SK-N-SH (cell line): ENCODE measurements around the gene NRCAM. TPM values are rescaled to one million over a fixed set of nuclear protein-coding genes. Genes with fewer than 3 reads are reported as not detected.

Experiments
- CTCF ChIA-PET: fragments of 300-600, 350-600 bp; formaldehyde crosslinking; extraction: SDS; loops from one replicate; lab custom pipeline; 2021; lab: Yijun Ruan, JAX
- POLR2A ChIA-PET: fragments of 350-600 bp; sonication (Branson Sonifier 250); formaldehyde crosslinking; extraction: SDS; loops from one replicate; lab custom pipeline; 2020; ENCODE audit warnings: antibody characterized with exemption, inconsistent platforms; lab: Yijun Ruan, JAX
- DNase-seq: peaks from one replicate; pipeline ENCODE4 v3.0.0; 2012
- H2AFZ ChIP-seq: fragments of 200-600 bp; sonication (generic); 2 replicates; pipeline ENCODE4 v1.8.1; 2016; ENCODE audit warnings: antibody characterized with exemption, mild to moderate bottlenecking, low read depth
- H3F3A ChIP-seq: fragments of 200-600 bp; sonication (generic); replicated peaks from 2 replicates; pipeline ENCODE3; 2016; ENCODE audit warnings: antibody characterized with exemption, mild to moderate bottlenecking; ENCODE audit not compliant: insufficient read depth
- H3K27ac ChIP-seq, 2 experiments: fragments of 200-500 bp in 1 of 2; fragments of 200-600 bp in 1 of 2; sonication (Bioruptor generic) in 1 of 2; sonication (generic), shearing (Covaris generic) in 1 of 2; 2 replicates each; pipeline versions ENCODE4 v1.5.1 to v1.6.1; 2014 to 2016; ENCODE audit warnings: low read depth in 2 of 2, inconsistent platforms in 1 of 2, low read length in 1 of 2, mild to moderate bottlenecking in 1 of 2, mixed read lengths in 1 of 2
- H3K27me3 ChIP-seq: fragments of 200-600 bp; sonication (generic), shearing (Covaris generic); 2 replicates; pipeline ENCODE4 v1.6.1; 2016; ENCODE audit warnings: mixed run types; ENCODE audit not compliant: insufficient read depth
- H3K36me3 ChIP-seq, 2 experiments: fragments of 200-500 bp in 1 of 2; fragments of 200-600 bp in 1 of 2; sonication (Bioruptor generic) in 1 of 2; sonication (generic) in 1 of 2; replicated peaks in 1 of 2; 2 replicates each; pipeline versions ENCODE3 to v1.5.1; 2014 to 2016; ENCODE audit warnings: low read length in 1 of 2, mild to moderate bottlenecking in 1 of 2; ENCODE audit not compliant: insufficient read depth in 2 of 2, control insufficient read depth in 1 of 2
- H3K4me1 ChIP-seq, 2 experiments: fragments of 200-500 bp in 1 of 2; fragments of 200-600 bp in 1 of 2; sonication (Bioruptor generic) in 1 of 2; sonication (generic), shearing (Covaris generic) in 1 of 2; 2 replicates each; pipeline versions ENCODE4 v1.5.1 to v1.6.1; 2014 to 2016; ENCODE audit warnings: low read depth in 1 of 2, low read length in 1 of 2, mixed run types in 1 of 2; ENCODE audit not compliant: insufficient read depth in 2 of 2, control insufficient read depth in 1 of 2
- H3K4me2 ChIP-seq: fragments of 200-600 bp; sonication (generic), shearing (Covaris generic); 2 replicates; pipeline ENCODE4 v1.6.1; 2017; ENCODE audit warnings: mixed run types
- H3K4me3 ChIP-seq, 2 experiments: fragments of 200-500 bp in 1 of 2; fragments of 200-600 bp in 1 of 2; sonication (Bioruptor generic) in 1 of 2; sonication (generic), shearing (Covaris generic) in 1 of 2; 2 replicates each; pipeline versions ENCODE4 v1.5.1 to v1.8.1; 2014 to 2016; ENCODE audit warnings: low read depth in 2 of 2, inconsistent platforms in 1 of 2, low read length in 1 of 2, mild to moderate bottlenecking in 1 of 2, mixed read lengths in 1 of 2, moderate library complexity in 1 of 2
- H3K79me2 ChIP-seq: fragments of 200-600 bp; sonication (generic); 2 replicates; pipeline ENCODE4 v1.8.1; 2017; ENCODE audit warnings: mild to moderate bottlenecking; ENCODE audit not compliant: insufficient read depth
- H3K9ac ChIP-seq: fragments of 200-600 bp; sonication (generic); 2 replicates; pipeline ENCODE4 v1.6.1; 2017; ENCODE audit warnings: mixed run types
- H3K9me2 ChIP-seq: fragments of 200-600 bp; sonication (generic); 2 replicates; pipeline ENCODE4 v1.6.1; 2017; ENCODE audit warnings: mixed run types
- H3K9me3 ChIP-seq: fragments of 200-600 bp; sonication (generic); 2 replicates; pipeline ENCODE4 v1.6.1; 2017; ENCODE audit warnings: mixed run types, mild to moderate bottlenecking, moderate library complexity
- H4K20me1 ChIP-seq: fragments of 200-600 bp; sonication (generic); 2 replicates; pipeline ENCODE4 v1.6.1; 2017; ENCODE audit warnings: mild to moderate bottlenecking, mixed run types; ENCODE audit not compliant: insufficient read depth
- FOXJ3 ChIP-seq: sonication (generic); formaldehyde crosslinking; IDR thresholded peaks from 2 replicates; pipeline ENCODE4 v1.5.1; 2020; ENCODE audit warnings: mild to moderate bottlenecking, missing genetic modification reagents
- GABPA ChIP-seq: IDR thresholded peaks from 2 replicates; pipeline ENCODE4 v1.4.0; 2012; ENCODE audit warnings: low read depth, mild to moderate bottlenecking
- JUND ChIP-seq: IDR thresholded peaks from 2 replicates; pipeline ENCODE4 v1.4.0; 2012
- MXI1 ChIP-seq: IDR thresholded peaks from 2 replicates; pipeline ENCODE4 v1.6.1; 2012; ENCODE audit warnings: mild to moderate bottlenecking, low read depth, low read length, improper control_type of control experiment
- NRF1 ChIP-seq: IDR thresholded peaks from 2 replicates; pipeline ENCODE4 v1.6.1; 2012; ENCODE audit warnings: low read depth, mild to moderate bottlenecking, low read length
- POLR2AphosphoS5 ChIP-seq: IDR thresholded peaks from 2 replicates; pipeline ENCODE4 v1.6.1; 2012; ENCODE audit warnings: low read depth, low read length
- RAD21 ChIP-seq: IDR thresholded peaks from 2 replicates; pipeline ENCODE4 v1.6.1; 2012; ENCODE audit warnings: mild to moderate bottlenecking, low read length
- RCOR1 ChIP-seq: fragments of 150-350 bp; IDR thresholded peaks from 2 replicates; pipeline ENCODE4 v1.6.1; 2017; ENCODE audit warnings: antibody characterized with exemption, low read length
- RFX5 ChIP-seq: IDR thresholded peaks from 2 replicates; pipeline ENCODE4 v1.6.1; 2012; ENCODE audit warnings: mild to moderate bottlenecking, improper control_type of control experiment, low read length
- RXRA ChIP-seq: IDR thresholded peaks from 2 replicates; pipeline ENCODE4 v1.4.0; 2012; ENCODE audit warnings: low read depth, mild to moderate bottlenecking, borderline replicate concordance
- SIN3A ChIP-seq: IDR thresholded peaks from 2 replicates; pipeline ENCODE4 v1.6.1; 2012; ENCODE audit warnings: low read depth, mild to moderate bottlenecking, low read length, moderate library complexity, borderline replicate concordance
- TAF1 ChIP-seq: IDR thresholded peaks from 2 replicates; pipeline ENCODE4 v1.6.1; 2012; ENCODE audit warnings: low read depth, mild to moderate bottlenecking, low read length, moderate library complexity, borderline replicate concordance
- TCF12 ChIP-seq: IDR thresholded peaks from 2 replicates; pipeline ENCODE4 v1.4.0; 2012
- USF2 ChIP-seq: fragments of 150-350 bp; IDR thresholded peaks from 2 replicates; pipeline ENCODE4 v1.6.1; 2017; ENCODE audit warnings: antibody characterized with exemption, low read length, low read depth, borderline replicate concordance
- YY1 ChIP-seq: IDR thresholded peaks from 2 replicates; pipeline ENCODE4 v1.4.0; 2012; ENCODE audit warnings: low read depth, mild to moderate bottlenecking
- WGBS: methylation state at CpG from one replicate; pipeline ENCODE4 v1.1.6; 2017; ENCODE audit warnings: low lambda C conversion rate; 5-methylcytosine and 5-hydroxymethylcytosine counted together
- polyA plus RNA-seq, 3 experiments: library from polyadenylated mRNA; depleted of rRNA; stranded (reverse); fragments of >200 nt; gene quantifications; 2 replicates each; pipeline ENCODE4 v1.2.3, GENCODE V29; 2012
- TF ChIP-seq, protein P1 (sequence below): IDR thresholded peaks from 2 replicates; pipeline ENCODE4 v1.4.0; 2012; ENCODE audit warnings: low read depth, borderline replicate concordance
- TF ChIP-seq, protein P2 (sequence below): IDR thresholded peaks from 2 replicates; pipeline ENCODE4; 2012
- TF ChIP-seq, protein P3 (sequence below): fragments of 200-600 bp; sonication (generic); IDR thresholded peaks from 2 replicates; pipeline ENCODE4 v1.6.1; 2017; ENCODE audit warnings: antibody characterized with exemption, mild to moderate bottlenecking, moderate library complexity

Gene NRCAM
- polyA plus RNA-seq, 1 of the 3 experiments (the other 2 are of a cell fraction), result 1.1 TPM

DNA sequence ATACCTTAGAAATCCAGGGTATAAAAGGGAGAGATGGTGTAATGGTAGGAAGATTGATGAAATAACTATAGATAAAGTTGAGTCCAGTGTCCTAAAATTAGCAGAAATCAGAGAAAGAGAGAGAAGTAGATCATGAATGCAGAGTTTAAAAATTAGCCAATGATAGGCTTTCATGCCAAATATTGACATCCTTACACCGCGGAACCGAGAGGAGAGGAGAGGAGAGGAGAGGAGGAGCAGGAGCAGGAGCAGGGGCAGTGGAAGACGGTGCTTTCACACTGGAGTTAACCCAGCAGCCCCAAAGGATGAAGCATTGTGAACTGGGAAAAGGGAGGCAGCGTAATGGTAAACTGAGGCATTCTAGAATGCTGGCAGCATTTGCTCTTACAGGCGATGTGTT is 291.9 kb downstream of the NRCAM start:
- Histone ChIP-seq H3K9me3 (no peaks in the 10 kb centered on the region), H3K9ac (no peak overlapping the region), H3K27ac (no peak overlapping the region), H3K9me2 (no peaks in the 10 kb centered on the region), H3F3A (no peaks in the 10 kb centered on the region), H3K79me2 (no peaks in the 10 kb centered on the region)
- CTCF ChIA-PET, result interaction anchor here (1.0 kb wide), 1 partner anchor 288 kb away, joined by 3 read pairs; no protein-coding TSS in a partner anchor
- WGBS, result 71% methylated on average over 6 of the region's 6 CpGs
- TF ChIP-seq SIN3A (no peak), FOXJ3 (no peak), RXRA (no peak), RCOR1 (no peak), RFX5 (no peak), NRF1 (no peak), JUND (no peak), GABPA (no peak), MXI1 (no peak), USF2 (no peak), POLR2AphosphoS5 (no peak), YY1 (no peak), TCF12 (no peak), TAF1 (no peak), RAD21 (no peak)
- TF ChIP-seq, protein P1, sequence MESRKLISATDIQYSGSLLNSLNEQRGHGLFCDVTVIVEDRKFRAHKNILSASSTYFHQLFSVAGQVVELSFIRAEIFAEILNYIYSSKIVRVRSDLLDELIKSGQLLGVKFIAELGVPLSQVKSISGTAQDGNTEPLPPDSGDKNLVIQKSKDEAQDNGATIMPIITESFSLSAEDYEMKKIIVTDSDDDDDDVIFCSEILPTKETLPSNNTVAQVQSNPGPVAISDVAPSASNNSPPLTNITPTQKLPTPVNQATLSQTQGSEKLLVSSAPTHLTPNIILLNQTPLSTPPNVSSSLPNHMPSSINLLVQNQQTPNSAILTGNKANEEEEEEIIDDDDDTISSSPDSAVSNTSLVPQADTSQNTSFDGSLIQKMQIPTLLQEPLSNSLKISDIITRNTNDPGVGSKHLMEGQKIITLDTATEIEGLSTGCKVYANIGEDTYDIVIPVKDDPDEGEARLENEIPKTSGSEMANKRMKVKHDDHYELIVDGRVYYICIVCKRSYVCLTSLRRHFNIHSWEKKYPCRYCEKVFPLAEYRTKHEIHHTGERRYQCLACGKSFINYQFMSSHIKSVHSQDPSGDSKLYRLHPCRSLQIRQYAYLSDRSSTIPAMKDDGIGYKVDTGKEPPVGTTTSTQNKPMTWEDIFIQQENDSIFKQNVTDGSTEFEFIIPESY, result no peak
- TF ChIP-seq, protein P2, sequence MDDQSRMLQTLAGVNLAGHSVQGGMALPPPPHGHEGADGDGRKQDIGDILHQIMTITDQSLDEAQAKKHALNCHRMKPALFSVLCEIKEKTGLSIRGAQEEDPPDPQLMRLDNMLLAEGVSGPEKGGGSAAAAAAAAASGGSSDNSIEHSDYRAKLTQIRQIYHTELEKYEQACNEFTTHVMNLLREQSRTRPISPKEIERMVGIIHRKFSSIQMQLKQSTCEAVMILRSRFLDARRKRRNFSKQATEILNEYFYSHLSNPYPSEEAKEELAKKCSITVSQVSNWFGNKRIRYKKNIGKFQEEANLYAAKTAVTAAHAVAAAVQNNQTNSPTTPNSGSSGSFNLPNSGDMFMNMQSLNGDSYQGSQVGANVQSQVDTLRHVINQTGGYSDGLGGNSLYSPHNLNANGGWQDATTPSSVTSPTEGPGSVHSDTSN, result no peak
- TF ChIP-seq, protein P3, sequence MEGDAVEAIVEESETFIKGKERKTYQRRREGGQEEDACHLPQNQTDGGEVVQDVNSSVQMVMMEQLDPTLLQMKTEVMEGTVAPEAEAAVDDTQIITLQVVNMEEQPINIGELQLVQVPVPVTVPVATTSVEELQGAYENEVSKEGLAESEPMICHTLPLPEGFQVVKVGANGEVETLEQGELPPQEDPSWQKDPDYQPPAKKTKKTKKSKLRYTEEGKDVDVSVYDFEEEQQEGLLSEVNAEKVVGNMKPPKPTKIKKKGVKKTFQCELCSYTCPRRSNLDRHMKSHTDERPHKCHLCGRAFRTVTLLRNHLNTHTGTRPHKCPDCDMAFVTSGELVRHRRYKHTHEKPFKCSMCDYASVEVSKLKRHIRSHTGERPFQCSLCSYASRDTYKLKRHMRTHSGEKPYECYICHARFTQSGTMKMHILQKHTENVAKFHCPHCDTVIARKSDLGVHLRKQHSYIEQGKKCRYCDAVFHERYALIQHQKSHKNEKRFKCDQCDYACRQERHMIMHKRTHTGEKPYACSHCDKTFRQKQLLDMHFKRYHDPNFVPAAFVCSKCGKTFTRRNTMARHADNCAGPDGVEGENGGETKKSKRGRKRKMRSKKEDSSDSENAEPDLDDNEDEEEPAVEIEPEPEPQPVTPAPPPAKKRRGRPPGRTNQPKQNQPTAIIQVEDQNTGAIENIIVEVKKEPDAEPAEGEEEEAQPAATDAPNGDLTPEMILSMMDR, result no peak
- TF ChIP-seq, all 33 proteins: peak for 0
- DNase-seq, result no peak
- Histone ChIP-seq H3K4me1 (no peaks in the 10 kb centered on the region; a peak in 1 of 4 replicates), H3K4me2 (no peak overlapping the region), H3K4me3 (no peak overlapping the region), H3K36me3 (peaks cover 0 to 10% of the 10 kb centered on the region in 2 experiments), H2AFZ (no peak overlapping the region), H3K27me3 (no peaks in the 10 kb centered on the region; the same call in 1 of the 2 replicates), H4K20me1 (no peaks in the 10 kb centered on the region)
- POLR2A ChIA-PET, result no interaction called here
